ENCODE measurements around the gene TPT1.

The TPT1 gene

DNA sequence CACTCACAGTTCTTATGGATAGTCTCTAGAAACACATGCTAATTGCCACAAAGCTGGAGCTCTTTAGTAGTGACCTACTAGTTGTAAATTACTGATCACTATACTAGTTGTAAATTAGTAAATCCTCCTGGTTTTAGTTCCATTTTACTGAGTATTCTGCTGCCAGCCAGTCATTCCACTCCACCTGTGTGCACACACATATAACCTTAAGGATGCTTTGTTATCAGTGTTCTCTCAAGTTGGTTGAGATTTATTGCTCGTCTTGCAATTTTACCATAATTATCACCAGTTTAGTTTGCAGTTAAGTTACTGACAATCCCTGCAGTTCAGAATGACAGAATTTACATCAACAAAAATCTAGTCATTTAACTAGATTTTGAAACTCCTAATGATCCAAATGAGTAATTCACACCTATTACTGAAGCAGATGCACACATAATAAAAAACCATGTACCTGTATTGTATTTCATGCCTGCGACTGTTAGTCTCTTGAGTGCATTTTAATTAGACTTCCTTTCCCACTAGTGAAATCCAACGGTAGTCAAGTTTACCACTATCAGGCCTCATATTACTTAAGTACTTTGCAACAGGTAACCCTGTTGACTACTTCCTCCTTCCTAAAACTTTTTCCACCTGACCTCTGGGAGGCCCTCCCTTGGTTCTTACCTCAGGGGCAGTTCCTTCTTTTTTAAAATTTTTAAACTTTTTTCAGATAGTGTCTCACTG lies 7.6 kb downstream of the TPT1 start:
- DNase-seq: no peak

DNA sequence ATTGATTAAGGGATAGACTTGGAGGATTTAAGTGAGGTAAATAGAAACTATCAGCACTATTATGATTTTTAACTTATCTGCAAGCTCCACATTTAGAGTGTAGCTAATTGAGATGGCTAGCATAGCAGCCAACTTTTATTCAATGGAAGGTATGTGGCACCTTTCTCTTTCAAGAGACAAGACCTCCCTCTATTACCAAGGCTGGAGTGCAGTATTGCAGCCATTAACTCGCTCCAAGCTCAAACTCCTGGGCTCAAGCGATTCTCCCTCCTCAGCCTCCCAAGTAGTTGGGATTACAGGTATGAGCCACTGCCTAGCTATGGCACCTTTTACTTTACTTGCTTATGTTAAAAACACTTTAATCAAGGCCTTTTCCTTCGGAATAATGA lies 8.2 kb downstream of the TPT1 start:
- no peak for DNase-seq

DNA sequence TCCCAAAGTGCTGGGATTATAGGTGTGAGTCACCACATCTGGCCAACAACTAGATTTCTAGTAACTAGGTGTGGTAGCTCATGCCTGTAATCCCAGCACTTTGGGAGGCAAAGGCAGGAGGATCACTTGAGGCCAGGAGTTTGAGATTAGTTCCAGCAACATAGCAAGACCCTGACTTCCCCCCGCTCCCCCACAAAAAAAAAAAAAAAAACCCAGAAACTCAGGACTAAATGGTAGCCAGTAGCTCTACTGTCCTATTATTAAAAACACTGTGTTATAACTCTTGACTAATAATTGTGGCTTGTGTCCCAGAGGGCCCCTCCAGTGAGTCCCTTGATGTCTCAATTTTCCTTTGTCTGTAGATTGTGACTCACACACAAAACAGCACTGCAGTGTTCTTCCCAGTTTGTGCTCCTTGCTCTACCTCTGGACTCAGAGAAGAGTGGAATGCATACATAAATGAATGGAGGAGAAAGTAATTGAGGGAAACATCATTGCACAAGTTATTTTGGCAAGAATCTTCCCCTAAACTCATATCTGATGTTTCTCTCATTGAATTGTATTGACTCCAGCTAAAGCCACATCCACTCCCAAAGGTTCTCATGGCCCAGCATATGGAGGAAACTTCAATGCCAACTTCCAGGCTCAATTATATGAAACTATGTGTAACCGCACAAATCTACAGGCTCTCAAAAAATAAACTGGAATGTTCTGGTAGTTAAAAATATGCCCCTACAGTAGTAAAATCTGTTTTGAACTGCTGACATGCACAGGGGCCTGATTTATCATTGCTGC lies 8.8 kb downstream of the TPT1 start:
- no peak for DNase-seq

DNA sequence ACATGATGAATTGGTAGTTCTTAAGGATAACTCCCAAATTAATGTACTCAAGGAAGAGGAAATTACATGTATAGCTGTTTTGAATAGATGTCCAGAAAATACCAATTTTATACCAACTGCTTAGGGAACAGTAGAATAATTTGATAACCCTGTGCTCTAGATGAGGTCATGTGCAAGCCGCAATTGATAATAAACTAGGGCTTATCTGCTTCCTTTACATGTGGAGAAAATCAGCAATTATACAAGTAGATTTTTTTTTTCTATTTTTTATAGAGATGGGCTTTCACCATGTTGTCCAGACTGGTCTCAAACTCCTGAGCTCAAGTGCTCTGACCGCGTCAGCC lies 9.3 kb downstream of the TPT1 start:
- no peak for DNase-seq

DNA sequence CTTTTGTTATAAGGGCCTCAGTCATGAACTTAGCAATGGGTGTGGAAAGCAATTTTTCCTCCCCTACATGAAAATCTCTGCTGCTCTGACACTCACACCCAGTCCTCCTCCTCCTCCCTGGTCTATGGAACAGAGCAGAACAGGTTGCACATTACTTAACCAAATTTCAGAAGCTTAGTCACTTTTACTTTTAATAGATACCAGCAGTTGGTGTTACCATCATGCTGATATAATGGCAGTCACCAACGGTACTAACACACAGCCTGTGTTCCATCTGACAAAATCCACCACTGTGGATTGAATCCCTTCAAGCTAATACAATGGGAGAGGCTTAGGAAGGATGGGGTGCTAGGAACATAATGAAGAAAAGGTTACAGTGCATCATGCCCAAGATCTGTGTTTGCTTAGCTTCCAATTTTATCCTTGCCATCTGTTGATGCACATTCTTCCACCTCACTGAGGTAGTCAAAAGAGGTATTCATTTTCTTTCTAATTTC lies 9.8 kb downstream of the TPT1 start:
- DNase-seq: no peak

DNA sequence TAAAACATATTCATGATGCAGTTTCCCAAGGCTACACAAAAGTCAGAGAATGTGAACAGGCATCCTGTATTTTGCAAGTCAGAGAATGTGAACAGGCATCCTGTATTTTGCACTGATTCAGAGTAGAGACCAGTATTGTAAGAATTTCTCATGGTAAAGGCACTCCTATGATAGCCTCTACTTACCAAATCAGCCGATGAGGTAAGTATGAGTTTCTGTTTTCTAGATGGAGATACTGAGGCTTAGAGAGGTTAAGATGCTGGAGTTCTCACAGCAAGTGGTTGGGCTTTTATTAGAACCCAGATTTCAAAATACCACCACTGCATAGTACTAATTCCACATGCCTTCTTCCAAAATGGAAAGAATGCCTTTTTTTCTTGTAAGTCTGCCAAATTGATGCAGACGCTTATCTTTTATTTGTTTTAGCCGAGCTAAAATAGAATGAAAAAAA lies 12.3 kb downstream of the TPT1 start:
- no peak for DNase-seq

DNA sequence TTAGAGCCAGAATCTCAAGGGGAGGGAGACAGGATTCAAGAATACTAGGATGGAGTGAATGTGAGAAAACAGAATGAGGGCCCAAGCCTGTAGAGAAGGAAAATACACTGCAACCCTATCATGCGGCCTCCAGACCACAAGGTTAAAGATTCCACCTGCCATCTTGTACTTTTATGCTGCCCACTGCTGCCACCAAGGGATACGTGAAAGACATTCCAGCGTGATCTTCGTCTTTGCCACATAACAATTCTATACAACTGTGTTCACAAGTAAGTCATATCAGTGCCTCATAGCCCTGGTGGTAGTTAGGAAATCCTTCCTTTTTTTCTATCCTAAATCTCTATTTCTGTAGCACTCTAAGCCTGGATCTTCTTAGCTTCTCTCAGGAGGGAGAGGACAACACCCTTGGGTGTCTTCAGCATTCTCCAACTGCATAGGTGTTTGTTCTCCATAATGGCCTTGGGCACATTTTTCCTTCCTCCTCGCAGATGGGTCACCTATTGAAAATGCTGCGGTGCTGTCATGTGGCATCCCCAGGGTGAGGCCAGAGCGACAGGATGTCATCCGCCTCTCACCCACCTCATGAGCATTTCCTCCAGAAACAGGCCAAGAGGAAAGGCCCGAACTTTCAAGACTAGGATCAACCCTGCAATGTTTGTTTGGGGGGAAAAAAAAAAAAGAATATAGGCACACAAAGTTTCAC lies 13.6 kb downstream of the TPT1 start:
- no peak for DNase-seq

DNA sequence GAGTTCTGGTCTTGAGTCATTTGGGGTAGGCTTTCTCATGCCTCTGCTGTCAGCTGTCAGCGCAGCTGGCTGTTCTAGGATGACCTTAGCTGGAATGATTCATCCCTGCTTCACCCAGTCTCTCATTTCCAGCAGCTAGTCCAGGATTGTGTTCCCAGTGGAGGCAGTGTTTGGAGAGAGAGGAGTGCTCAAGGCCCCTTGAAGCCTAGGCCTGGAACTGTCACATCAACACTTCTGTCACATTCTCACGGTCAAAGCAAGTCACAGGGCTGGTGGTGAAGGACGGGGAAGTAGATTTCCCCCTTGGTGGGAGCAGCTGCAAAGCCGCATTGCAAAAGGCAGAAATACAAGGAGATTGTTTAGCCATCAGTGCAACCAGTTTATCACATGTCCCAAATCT lies 15.2 kb downstream of the TPT1 start:
- DNase-seq: no peak

DNA sequence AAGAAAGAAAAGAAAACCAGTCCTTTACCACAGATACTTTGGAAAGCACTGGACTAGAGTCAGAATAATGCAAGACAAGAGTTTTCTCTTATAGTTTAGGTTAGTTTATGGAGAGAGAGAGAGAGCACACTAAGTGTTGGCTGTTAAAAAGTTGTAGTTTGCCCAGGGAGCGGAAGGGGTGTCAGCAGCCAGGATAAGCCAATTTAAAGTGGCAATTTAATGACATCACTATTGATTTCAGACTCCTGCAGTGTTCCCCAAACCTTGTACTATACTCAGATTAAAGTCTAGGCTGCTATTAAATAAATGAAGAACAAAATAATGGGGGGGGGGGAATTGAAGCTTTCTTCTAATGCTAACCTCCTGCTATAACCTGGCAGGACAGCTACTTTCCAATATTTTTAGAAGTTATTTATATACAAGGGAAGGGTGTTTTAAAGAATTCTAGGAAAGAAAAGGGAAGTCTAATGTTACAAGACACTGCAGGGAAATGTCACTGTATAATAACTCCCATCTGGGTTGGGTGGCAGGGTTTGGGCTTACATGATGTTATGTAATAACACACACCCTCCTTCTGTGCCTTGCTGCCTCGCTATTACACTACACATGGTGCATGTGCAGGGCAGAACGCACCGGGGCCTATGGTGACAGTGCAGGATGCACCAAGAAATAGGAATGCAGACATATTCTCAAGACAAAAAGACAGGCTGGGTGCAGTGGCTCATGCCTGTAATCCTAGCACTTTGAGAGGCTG lies 19.9 kb downstream of the TPT1 start:
- DNase-seq: no peak

DNA sequence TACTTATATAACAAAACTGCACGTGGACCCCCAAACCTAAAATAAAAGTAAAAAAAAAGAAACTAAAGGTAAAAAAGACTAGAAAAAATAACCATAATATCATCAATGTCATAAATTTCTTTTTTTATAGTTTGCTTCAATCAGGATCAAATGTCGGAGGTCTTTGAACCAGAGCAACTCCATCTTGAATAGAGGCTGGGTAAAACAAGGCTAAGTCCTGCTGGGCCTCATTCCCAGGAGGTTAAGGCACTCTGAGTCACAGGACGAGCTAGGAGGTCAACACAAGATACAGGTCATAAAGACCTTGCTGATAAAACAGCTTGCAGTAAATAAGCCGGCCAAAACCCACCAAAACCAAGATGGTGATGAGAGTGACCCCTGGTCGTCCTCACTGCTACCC lies 24.0 kb downstream of the TPT1 start:
- no peak for DNase-seq

DNA sequence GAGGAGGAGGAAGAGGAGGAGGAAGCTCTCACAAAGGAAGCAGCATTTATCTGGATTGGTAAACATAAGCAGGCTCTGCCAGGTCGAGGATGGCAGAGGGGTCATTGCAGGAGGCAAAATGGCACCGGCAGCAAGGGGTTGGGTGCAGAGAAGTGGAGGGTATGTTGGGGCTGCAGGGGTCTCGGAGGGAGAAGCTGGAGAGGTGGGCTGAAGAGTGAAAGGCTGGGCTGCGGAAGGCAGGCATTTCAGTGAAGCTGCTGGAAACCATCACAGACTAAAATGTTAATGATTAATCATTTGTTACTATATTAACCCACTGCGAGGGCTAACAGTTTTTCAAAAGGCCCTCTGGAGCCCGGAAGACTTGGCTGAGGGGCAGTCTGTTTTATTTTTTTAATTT lies 24.6 kb downstream of the TPT1 start:
- no peak for DNase-seq

DNA sequence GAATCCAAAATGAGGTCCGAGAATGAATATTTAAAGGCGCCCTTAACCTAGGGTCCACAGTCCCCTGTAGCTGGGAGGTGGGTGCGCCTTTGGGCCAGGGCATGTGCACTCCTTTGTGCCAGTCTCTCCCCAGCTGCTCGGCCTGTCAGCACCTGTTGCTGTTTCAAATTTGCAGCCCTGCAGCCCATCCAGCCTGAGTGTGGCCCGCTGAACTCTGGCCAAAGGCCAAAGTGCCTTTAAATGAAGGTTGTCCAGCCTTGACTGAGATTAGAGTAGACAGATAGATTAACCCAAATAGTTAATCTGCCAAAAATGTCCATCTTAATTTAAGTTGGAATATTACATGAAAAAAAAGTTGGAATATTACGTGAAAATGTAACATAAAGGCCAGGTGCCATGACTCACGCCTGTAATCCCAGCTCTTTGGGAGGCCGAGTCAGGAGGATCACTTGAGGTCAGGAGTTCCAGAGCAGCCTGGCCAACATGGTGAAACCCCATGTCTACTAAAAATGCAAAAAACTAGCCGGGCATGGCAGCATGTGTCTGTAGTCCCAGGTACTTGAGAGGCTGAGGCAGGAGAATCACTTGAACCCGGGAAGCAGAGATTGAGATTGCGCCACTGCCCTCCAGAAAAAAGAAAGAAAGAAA lies 25.3 kb downstream of the TPT1 start:
- DNase-seq: no peak

DNA sequence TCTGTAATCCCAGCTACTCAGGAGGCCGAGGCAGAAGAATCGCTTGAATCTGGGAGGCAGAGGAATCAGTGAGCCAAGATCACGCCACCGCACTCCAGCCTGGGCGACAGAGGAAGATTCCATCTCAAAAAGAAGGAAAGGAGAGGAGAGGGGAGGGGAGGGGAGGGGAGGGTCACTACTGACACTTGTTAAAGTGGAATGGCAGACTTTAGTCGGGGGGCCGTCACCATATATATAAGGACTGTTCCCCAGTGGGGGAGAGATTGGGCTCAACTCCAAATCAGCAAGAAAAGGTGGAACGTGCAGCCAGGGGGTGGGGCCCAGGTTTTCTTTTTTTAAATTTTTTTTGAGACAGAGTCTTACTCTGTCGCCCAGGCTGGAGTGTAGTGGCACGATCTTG lies 26.2 kb downstream of the TPT1 start:
- no peak for DNase-seq

DNA sequence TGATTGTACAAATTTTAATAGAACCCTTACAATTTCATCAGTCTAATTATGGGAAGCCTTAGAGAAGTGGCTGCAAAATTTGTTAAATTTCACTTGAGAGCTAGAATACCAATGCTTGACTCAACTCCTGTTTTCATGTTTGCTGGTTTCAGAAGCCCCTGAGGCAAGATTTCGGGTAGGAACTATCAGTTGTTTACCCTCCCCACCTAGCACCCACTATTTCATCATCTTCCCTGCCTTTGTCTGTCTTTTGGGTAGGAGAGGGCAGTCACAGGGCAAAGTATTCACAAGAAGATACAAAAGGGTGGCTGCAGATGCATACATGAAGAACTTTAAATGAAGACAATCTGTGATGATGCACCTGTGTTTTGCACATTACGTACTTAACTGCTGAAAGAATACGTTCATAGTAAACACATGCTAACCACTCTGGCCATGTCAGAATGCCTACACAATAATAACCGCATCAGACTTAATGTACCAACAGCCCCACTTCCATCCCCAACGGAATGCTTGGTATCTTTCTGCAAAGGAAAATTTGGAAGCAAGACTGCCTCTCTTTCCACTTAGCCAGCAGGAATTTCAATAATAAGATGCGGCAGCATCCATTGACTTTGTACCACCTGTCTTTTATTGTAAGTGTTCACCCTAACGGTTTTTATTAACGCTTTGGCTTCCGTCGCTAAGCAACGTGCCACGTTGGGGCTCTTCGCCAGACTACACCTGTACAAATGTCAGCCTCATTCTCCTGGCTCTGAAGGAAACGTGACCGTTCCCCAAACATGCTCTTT lies 30.4 kb downstream of the TPT1 start:
- DNase-seq: no peak

DNA sequence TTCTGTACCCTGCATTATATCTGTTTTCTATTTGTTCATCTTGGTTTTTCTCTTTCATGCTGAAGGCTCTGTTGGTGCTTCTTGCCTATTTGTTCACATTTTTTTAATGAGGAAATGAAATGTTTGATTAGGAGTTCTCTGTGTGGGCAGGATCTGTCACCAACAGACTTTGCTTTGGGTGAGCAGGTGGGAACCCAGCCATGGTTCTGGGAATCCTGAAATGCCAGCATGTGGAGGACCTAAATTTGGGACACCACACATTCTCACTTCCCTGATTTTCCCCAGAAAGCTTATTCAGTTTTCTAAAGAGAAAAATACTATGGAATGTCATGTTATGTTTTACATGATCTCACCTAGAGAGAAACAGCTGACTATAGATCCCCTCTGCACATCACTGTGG lies 34.0 kb downstream of the TPT1 start:
- no peak for DNase-seq

DNA sequence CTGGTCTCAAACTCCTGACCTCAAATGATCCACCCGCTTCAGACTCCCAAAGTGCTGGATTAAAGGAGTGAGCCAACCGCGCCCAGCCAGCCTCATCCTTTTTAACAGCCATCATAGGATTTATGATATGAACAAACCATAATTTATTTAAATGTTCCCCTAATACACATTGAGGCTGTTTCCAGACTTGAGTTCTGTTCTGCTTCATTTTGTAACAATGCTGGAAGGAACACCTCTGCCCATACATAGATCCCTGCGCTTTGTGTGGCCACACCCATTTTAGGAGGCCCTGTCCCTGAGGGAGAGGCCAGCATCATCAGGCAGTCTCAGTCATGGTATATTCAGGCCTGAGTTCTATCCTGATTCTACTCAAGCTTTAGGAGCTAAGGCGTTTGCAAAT lies 35.9 kb downstream of the TPT1 start:
- no peak for DNase-seq

DNA sequence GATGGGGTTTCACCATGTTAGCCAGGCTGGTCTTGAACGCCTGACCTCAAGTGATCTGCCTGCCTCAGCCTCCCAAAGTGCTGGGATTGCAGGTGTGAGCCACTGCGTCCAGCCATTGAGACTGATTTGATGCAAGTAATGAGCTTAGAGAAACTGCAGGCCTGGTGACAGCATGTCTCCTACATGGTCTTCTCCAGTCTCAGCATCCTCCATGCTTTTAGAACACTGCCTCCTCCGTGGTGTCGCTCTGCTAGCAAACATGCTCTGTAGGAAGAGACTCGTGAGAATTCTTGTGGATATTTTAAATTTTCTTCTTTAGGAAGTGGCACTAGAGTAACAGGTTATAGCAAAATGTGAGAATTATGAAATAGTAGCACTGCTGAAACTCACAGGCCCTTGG lies 37.1 kb downstream of the TPT1 start:
- DNase-seq: no peak

DNA sequence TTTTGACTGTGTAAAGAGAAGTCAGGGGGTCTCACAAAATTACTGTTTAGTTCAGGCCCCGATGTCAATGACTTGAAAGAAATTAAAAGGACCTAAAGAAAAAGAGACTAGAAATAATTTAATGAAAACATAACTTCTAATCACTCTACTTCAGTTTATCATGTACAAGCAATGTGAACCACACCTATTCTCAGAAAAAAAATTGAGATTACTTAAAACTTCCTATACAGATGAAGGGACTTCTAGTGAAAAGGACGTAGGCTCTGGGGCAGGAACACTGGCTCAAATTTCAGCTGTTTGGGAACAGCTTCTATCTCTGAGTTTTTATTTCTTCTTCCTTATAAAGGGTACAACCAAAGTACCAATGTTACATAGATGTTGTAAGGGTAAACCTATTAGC lies 38.0 kb downstream of the TPT1 start:
- no peak for DNase-seq

DNA sequence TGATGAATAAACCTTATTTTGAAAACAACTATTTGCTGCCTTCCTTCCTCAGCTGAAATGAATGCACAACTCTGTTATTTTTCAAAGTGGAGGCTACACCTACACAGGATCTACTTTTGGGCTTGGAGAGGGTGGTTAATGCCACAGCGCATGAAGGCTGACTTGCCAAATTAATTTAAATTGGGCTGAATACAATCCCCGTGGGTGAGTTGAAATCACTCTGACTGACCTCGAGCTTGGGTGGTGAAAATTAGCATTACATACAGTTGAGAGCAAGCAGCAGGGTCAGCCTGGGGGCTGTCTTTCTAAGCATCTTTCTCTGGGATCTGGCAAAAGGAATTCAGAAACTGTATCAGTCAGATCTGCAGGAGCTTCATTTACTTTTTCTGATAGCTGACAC lies 38.5 kb downstream of the TPT1 start:
- no peak for DNase-seq

DNA sequence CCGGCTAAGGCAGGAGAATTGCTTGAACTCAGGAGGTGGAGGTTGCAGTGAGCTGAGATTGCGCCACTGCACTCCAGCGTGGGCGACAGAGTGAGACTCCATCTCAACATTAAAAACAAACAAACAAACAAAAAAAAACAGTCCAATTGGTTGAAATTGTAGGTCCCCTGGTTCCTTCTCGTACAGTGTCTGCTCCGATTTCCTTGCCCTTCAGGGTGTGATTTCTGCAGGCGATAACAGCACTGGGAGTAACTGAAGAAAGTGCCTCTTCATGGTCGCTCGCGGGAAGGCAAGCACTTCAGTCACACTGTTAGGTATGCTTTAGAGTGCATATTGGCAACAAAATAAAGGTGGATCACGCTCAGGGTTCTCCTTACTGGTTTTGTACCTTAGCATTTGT lies 39.7 kb downstream of the TPT1 start:
- no peak for DNase-seq

DNA sequence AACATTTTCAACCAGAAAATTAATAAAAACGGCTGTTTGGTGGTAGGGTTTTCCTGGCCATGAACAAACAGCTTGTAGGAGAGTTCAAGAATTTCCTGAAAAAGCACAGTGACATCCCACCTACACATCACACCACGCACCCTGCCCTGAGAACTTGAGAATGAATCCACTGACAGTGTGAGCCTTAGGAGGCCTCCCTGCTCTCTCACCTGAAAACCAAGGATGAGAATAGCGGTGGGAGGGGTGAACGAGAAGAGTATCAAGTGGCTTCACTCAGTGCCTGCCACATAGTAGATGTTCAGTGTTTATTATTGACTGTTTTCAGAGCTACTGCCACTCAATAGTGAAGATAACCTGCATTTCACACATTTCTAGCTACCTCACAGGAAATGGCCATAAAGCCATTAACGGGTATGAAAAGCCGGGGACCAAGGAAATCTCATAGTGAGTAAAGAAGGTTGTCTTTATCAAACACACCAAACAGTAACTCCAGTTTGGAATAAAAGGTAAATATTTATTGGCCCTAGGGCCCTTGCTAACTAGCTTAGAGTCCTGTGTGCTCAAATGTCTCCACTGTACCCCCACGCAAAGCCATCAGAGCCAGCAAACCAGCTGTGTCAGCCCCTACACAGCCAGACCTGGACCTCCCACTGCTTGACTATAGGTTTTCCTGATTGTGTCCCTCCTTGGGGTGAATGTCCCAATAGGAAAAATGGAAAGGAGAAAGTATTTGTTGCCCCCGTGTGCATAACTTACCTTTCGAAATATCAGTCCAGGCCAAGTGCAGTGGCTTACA lies 40.6 kb downstream of the TPT1 start:
- DNase-seq: no peak
